HepG2 (cell line): Measurements from ENCODE around the gene MADD. TPM values are rescaled to one million over a fixed set of nuclear protein-coding genes. Genes with fewer than 3 reads are reported as not detected.

ENCODE experiments used
- DMTF1 ChIP-seq: sonication (generic); formaldehyde crosslinking; IDR thresholded peaks from 2 replicates; pipeline ENCODE4 v1.4.0; 2020; ENCODE audit warnings: mild to moderate bottlenecking, missing genetic modification reagents
- ESRRA ChIP-seq: sonication (generic); formaldehyde crosslinking; IDR thresholded peaks from 2 replicates; pipeline ENCODE4 v1.5.1; 2020; ENCODE audit warnings: mild to moderate bottlenecking, low read depth, missing genetic modification reagents
- HNF1A ChIP-seq, 2 experiments: sonication (generic) in 1 of 2; formaldehyde crosslinking in 1 of 2; IDR thresholded peaks; 2 replicates each; pipeline versions ENCODE4 v1.4.0 to v1.6.1; 2016 to 2020; ENCODE audit warnings: borderline replicate concordance in 1 of 2, low read depth in 1 of 2, mild to moderate bottlenecking in 1 of 2, missing genetic modification reagents in 1 of 2
- MBD4 ChIP-seq: IDR thresholded peaks from 2 replicates; pipeline ENCODE4 v1.6.1; 2012; ENCODE audit warnings: low read length, inconsistent platforms, borderline replicate concordance
- SP140L ChIP-seq: sonication (generic); formaldehyde crosslinking; IDR thresholded peaks from 2 replicates; pipeline ENCODE4 v1.4.0; 2020; ENCODE audit warnings: missing genetic modification reagents, borderline replicate concordance
- TEAD3 ChIP-seq: optimal IDR thresholded peaks from 2 replicates; pipeline ENCODE3; 2016; ENCODE audit warnings: borderline replicate concordance
- TOPORS ChIP-seq: sonication (generic); formaldehyde crosslinking; IDR thresholded peaks from 2 replicates; pipeline ENCODE4 v1.8.0; 2023; ENCODE audit warnings: mild to moderate bottlenecking, missing genetic modification reagents
- ZNF256 ChIP-seq: sonication (generic); formaldehyde crosslinking; conservative IDR thresholded peaks from 2 replicates; pipeline ENCODE4 v1.4.0; 2020; ENCODE audit warnings: missing genetic modification reagents
- ZNF572 ChIP-seq: sonication (generic); formaldehyde crosslinking; IDR thresholded peaks from 2 replicates; pipeline ENCODE4 v1.5.1; 2020; ENCODE audit warnings: mild to moderate bottlenecking, missing genetic modification reagents
- ZNF792 ChIP-seq: IDR thresholded peaks from 2 replicates; pipeline ENCODE4 v1.6.1; 2016
- polyA plus RNA-seq, 8 experiments: library from polyadenylated mRNA; depleted of rRNA in 3 of 8; stranded (reverse) in 7 of 8; unstranded in 1 of 8; fragments of >200 nt; fragmentation: Illumina TruSeq in 4 of 8; extraction: Trizol in 4 of 8; gene quantifications; 2 replicates each; pipeline versions ENCODE4 v1.2.1 to v1.2.3, GENCODE V29; 2011 to 2016; ENCODE audit warnings: low read depth in 4 of 8, missing spikeins in 1 of 8, mixed read lengths in 1 of 8; ENCODE audit not compliant: insufficient read depth in 1 of 8
- total RNA-seq, 5 experiments: library from RNA; depleted of rRNA; stranded (reverse); fragments of >200 nt; fragmentation: Illumina TruSeq; extraction: Trizol; gene quantifications; 2 replicates each; pipeline ENCODE4 v1.2.3, GENCODE V29; 2016; ENCODE audit warnings: low read depth in 1 of 5
- TF ChIP-seq, protein P1 (sequence below): sonication (generic); formaldehyde crosslinking; IDR thresholded peaks from 2 replicates; pipeline ENCODE4 v1.5.0; 2020; ENCODE audit warnings: mild to moderate bottlenecking, missing genetic modification reagents, borderline replicate concordance
- TF ChIP-seq, protein P2 (sequence below): sonication (generic); formaldehyde crosslinking; IDR thresholded peaks from 2 replicates; pipeline ENCODE4 v1.5.0; 2020; ENCODE audit warnings: mild to moderate bottlenecking, missing genetic modification reagents

Gene MADD
- total and polyA plus RNA-seq, 2 of the 13 experiments (the other 11 are each of a cell fraction or from before 2014, with no cell fraction given), result 18.0 to 29.2 TPM

DNA sequence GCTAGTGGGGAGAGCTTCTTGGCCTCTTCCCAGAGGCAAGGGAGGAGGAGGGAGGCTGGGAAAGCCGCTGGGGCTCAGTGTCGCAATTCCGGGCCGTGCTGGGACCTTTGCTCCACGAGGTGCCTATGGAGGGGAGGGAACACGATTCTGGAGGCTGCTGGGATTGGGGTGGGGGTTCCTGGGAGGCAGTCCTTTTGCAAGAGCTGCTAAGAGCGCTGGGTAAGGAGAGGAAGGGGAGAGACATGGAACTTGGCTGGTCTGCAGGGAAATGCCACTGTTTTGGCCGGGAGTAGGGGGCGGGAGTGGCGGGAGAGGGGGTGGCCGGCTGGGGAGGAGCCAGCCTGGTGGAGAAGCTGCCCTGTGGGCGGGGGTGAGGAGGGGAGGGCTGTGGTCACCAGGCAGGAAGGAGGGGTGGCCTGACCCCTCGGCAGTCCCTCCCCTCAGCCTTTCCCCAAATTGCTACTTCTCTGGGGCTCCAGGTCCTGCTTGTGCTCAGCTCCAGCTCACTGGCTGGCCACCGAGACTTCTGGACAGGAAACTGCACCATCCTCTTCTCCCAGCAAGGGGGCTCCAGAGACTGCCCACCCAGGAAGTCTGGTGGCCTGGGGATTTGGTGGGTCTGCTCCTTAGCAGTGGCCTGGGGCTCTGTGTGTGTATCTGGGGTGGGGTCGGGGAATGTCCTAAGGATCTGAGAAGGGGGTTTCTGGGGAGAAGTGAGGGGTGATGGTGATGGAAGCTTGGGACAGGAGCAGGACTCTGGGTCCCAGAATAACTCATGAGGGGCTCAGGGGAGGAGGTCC is 12.2 kb upstream of the MADD start, which contains the start of gene NR1H3 (continued):
- TF ChIP-seq, protein P1, sequence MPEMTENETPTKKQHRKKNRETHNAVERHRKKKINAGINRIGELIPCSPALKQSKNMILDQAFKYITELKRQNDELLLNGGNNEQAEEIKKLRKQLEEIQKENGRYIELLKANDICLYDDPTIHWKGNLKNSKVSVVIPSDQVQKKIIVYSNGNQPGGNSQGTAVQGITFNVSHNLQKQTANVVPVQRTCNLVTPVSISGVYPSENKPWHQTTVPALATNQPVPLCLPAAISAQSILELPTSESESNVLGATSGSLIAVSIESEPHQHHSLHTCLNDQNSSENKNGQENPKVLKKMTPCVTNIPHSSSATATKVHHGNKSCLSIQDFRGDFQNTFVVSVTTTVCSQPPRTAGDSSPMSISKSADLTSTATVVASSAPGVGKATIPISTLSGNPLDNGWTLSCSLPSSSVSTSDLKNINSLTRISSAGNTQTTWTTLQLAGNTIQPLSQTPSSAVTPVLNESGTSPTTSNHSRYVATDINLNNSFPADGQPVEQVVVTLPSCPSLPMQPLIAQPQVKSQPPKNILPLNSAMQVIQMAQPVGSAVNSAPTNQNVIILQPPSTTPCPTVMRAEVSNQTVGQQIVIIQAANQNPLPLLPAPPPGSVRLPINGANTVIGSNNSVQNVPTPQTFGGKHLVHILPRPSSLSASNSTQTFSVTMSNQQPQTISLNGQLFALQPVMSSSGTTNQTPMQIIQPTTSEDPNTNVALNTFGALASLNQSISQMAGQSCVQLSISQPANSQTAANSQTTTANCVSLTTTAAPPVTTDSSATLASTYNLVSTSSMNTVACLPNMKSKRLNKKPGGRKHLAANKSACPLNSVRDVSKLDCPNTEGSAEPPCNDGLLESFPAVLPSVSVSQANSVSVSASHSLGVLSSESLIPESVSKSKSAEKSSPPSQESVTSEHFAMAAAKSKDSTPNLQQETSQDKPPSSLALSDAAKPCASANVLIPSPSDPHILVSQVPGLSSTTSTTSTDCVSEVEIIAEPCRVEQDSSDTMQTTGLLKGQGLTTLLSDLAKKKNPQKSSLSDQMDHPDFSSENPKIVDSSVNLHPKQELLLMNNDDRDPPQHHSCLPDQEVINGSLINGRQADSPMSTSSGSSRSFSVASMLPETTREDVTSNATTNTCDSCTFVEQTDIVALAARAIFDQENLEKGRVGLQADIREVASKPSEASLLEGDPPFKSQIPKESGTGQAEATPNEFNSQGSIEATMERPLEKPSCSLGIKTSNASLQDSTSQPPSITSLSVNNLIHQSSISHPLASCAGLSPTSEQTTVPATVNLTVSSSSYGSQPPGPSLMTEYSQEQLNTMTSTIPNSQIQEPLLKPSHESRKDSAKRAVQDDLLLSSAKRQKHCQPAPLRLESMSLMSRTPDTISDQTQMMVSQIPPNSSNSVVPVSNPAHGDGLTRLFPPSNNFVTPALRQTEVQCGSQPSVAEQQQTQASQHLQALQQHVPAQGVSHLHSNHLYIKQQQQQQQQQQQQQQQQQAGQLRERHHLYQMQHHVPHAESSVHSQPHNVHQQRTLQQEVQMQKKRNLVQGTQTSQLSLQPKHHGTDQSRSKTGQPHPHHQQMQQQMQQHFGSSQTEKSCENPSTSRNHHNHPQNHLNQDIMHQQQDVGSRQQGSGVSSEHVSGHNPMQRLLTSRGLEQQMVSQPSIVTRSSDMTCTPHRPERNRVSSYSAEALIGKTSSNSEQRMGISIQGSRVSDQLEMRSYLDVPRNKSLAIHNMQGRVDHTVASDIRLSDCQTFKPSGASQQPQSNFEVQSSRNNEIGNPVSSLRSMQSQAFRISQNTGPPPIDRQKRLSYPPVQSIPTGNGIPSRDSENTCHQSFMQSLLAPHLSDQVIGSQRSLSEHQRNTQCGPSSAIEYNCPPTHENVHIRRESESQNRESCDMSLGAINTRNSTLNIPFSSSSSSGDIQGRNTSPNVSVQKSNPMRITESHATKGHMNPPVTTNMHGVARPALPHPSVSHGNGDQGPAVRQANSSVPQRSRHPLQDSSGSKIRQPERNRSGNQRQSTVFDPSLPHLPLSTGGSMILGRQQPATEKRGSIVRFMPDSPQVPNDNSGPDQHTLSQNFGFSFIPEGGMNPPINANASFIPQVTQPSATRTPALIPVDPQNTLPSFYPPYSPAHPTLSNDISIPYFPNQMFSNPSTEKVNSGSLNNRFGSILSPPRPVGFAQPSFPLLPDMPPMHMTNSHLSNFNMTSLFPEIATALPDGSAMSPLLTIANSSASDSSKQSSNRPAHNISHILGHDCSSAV (CRISPR knock-in tag), result no peak
- TF ChIP-seq, protein P2, sequence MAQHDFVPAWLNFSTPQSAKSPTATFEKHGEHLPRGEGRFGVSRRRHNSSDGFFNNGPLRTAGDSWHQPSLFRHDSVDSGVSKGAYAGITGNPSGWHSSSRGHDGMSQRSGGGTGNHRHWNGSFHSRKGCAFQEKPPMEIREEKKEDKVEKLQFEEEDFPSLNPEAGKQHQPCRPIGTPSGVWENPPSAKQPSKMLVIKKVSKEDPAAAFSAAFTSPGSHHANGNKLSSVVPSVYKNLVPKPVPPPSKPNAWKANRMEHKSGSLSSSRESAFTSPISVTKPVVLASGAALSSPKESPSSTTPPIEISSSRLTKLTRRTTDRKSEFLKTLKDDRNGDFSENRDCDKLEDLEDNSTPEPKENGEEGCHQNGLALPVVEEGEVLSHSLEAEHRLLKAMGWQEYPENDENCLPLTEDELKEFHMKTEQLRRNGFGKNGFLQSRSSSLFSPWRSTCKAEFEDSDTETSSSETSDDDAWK, result no peak
- TF ChIP-seq ESRRA (CRISPR knock-in tag) (no peak), SP140L (CRISPR knock-in tag) (no peak), TEAD3 (CRISPR knock-in tag) (no peak), TOPORS (no peak), ZNF792 (CRISPR knock-in tag) (no peak), HNF1A (IDR thresholded peaks at IDR 0.05; ENCODE audit: low read depth) (no peak), HNF1A (CRISPR knock-in tag; IDR thresholded peaks at IDR 0.05; ENCODE audit: borderline replicate concordance) (peak; percentile 51; the same call in 1 of the 2 replicates), MBD4 (no peak), ZNF572 (CRISPR knock-in tag) (0 out of 2 replicates have a peak, but pooled peaks have one; percentile 30), DMTF1 (CRISPR knock-in tag) (no peak), ZNF256 (CRISPR knock-in tag) (no peak)
